ENCODE results near the gene TMPRSS12.
"Not testable (repeated sequence)": the region's sequence is repeated elsewhere in the genome, so short reads cannot be mapped to it uniquely, and the experiment has no call there.

GRCh38 chr12:50868881-50869280, 26.2 kb downstream of the TMPRSS12 start:
- not testable (repeated sequence) for TF ChIP-seq POLR2AphosphoS5 (IDR thresholded peaks at IDR 0.05; ENCODE audit: low read depth, low read length); TAF1 (IDR thresholded peaks at IDR 0.05; ENCODE audit: low read depth, low read length); POLR2A (IDR thresholded peaks at IDR 0.05; ENCODE audit: low read depth, low read length); PAX5 (IDR thresholded peaks at IDR 0.05; ENCODE audit: insufficient read depth, low read length, severe bottlenecking); SPI1 (IDR thresholded peaks at IDR 0.05; ENCODE audit: low read depth, low read length); POU2F2 (IDR thresholded peaks at IDR 0.05; ENCODE audit: low read depth, low read length)
